Body of pancreas (tissue), 4 donors: ENCODE measurements around the gene NTRK1.

Source experiments
- CTCF ChIP-seq, 7 experiments: fragments of 450-650 bp in 4 of 7; fragments of 200-600 bp in 3 of 7; sonication (generic) in 3 of 7; IDR thresholded peaks; one replicate each; pipeline ENCODE4 v1.5.1; 2016 to 2019; ENCODE audit warnings: antibody characterized with exemption in 7 of 7
- POLR2A ChIP-seq, 3 donors: fragments of 450-650 bp; IDR thresholded peaks; one replicate each; pipeline ENCODE4 v1.6.1; 2016; ENCODE audit warnings: antibody characterized with exemption in 3 of 3, mild to moderate bottlenecking in 2 of 3

- TF ChIP-seq CTCF (IDR thresholded peaks at IDR 0.05) = no peak
- no peak for TF ChIP-seq POLR2A (IDR thresholded peaks at IDR 0.05)
Measured at GRCh38 chr1:156904187-156904959, 43.7 kb downstream of the NTRK1 start.
